Measurements from ENCODE around the gene GLS2. TPM values are rescaled to one million over a fixed set of nuclear protein-coding genes. Genes with fewer than 3 reads are reported as not detected.
A peak's percentile ranks its signal among the peaks of the same experiment; 100 is the strongest.

Gene GLS2
- total and polyA plus RNA-seq, 9 of the 15 experiments (the other 6 are each of a cell fraction or from before 2014, with no cell fraction given): 0.11 TPM; not detected in 8

- TF ChIP-seq, protein P1, sequence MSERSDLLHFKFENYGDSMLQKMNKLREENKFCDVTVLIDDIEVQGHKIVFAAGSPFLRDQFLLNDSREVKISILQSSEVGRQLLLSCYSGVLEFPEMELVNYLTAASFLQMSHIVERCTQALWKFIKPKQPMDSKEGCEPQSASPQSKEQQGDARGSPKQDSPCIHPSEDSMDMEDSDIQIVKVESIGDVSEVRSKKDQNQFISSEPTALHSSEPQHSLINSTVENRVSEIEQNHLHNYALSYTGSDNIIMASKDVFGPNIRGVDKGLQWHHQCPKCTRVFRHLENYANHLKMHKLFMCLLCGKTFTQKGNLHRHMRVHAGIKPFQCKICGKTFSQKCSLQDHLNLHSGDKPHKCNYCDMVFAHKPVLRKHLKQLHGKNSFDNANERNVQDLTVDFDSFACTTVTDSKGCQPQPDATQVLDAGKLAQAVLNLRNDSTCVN (CRISPR knock-in tag; IDR thresholded peaks at IDR 0.05): no peak
- TF ChIP-seq BHLHE40 (IDR thresholded peaks at IDR 0.05; ENCODE audit: low read length) (peak; percentile 87), ZBTB9 (CRISPR knock-in tag; IDR thresholded peaks at IDR 0.05) (0 out of 2 replicates have a peak, but pooled peaks have one; percentile 62), SREBF2 (CRISPR knock-in tag; IDR thresholded peaks at IDR 0.05) (no peak), FOXA1 (IDR thresholded peaks at IDR 0.05; ENCODE audit: borderline replicate concordance) (no peak), ZEB2 (IDR thresholded peaks at IDR 0.05) (0 out of 2 replicates have a peak, but pooled peaks have one; percentile 17), RBM15 (IDR thresholded peaks at IDR 0.05; ENCODE audit: insufficient read depth, low read length) (no peak), ILF3 (IDR thresholded peaks at IDR 0.05; ENCODE audit: borderline replicate concordance) (no peak), KLF6 (CRISPR knock-in tag; IDR thresholded peaks at IDR 0.05; ENCODE audit: borderline replicate concordance) (no peak), FOXP4 (CRISPR knock-in tag; IDR thresholded peaks at IDR 0.05; ENCODE audit: borderline replicate concordance) (no peak; the same call in 1 of the 2 replicates), RREB1 (CRISPR knock-in tag; IDR thresholded peaks at IDR 0.05) (no peak), IFI16 (CRISPR knock-in tag; IDR thresholded peaks at IDR 0.05) (no peak), HDAC6 (IDR thresholded peaks at IDR 0.05; ENCODE audit: low read depth, low read length) (no peak), NFYB (IDR thresholded peaks at IDR 0.05; ENCODE audit: extremely low read depth, insufficient read length) (no peak), FOXJ2 (tag; IDR thresholded peaks at IDR 0.05) (no peak)
- TF ChIP-seq, protein P2, sequence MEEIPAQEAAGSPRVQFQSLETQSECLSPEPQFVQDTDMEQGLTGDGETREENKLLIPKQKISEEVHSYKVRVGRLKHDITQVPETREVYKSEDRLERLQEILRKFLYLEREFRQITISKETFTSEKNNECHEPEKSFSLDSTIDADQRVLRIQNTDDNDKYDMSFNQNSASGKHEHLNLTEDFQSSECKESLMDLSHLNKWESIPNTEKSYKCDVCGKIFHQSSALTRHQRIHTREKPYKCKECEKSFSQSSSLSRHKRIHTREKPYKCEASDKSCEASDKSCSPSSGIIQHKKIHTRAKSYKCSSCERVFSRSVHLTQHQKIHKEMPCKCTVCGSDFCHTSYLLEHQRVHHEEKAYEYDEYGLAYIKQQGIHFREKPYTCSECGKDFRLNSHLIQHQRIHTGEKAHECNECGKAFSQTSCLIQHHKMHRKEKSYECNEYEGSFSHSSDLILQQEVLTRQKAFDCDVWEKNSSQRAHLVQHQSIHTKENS (CRISPR knock-in tag; IDR thresholded peaks at IDR 0.05): no peak
Measured at GRCh38 chr12:56448860-56449621, 38.9 kb downstream of the GLS2 start, which contains the start of gene TIMELESS (continued).

Data from K562 (cell line).